HG03457 (cell line): ENCODE results near the gene VTI1B.

Experiments
- ATAC-seq: cut with Tn5 transposase; IDR thresholded peaks from one replicate; pipeline ENCODE4 v1.9.1; 2021; ENCODE audit warnings: moderate number of reproducible peaks; ENCODE audit not compliant: unreplicated experiment

VTI1B gene

GRCh38 chr14:67680121-67680602, 5.7 kb upstream of the VTI1B start:
- peak; percentile 61 for ATAC-seq

DNA sequence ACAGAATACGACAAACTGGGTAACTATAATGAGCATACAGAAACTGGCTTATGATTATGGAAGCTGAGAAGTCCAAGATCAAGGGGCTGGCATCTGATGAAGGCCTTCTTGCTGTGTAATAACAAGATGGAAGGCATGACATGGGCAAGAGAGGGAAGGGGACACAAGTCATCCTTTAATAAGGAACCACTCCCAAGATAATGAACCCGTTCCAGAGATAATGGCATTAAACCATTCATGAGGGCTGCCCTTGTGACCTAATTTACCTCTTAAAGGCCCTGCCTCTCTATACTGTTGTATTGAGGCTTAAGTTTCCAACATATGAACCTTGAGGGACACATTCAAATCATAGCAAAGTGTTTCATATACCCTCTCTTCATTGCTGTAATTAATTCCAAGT, 4.6 kb upstream of the VTI1B start:
- ATAC-seq, result no peak

DNA sequence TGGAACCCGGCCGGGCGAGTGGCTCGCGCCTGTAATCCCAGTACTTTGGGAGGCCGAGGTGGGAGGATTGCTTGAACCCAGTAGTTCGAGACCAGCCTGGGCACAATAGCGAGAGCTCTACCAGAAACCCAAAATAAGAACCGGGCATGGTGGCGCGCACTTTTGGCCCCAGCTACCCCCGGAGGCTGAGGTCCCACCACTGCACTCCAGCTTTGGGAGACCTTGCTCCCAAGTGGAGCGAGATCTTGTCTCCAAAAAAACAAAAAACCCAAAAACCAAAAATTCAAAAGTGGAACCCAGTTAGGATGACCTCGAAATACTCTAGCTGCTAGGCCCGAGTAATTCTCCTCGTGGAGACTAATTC, 769 bp upstream of the VTI1B start:
- no peak for ATAC-seq

GRCh38 chr14:67674139-67674479, 323 bp downstream of the VTI1B start:
- ATAC-seq, result peak; percentile 36

- ATAC-seq, result no peak
These were observed 981 bp downstream of the VTI1B start for GRCh38 chr14:67673451-67673850.

GRCh38 chr14:67668559-67668958, 5.9 kb downstream of the VTI1B start:
- no peak for ATAC-seq

- ATAC-seq, result no peak
These were observed 7.5 kb downstream of the VTI1B start for GRCh38 chr14:67666750-67667449.

GRCh38 chr14:67665868-67666267, 8.6 kb downstream of the VTI1B start:
- ATAC-seq, result no peak

DNA sequence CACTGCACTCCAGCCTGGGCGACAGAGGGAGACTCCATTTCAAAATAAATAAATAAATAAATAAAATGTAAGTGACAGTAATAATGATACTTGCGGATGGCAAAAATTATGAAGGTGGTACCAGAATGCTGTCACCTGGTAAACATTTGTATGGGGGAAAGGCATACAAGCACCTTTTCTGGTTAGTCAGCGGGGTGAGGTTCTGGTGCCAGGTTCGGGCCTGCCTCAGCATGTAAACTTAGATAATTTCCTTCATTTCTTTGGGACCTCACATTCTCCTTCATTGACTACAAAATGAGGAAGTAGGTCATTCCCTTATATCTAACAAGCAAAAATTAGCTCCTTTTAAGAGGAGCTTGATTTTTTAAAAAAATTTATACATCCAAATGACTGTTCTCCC, 10.8 kb downstream of the VTI1B start:
- ATAC-seq, result no peak

GRCh38 chr14:67653651-67654280, 20.7 kb downstream of the VTI1B start:
- ATAC-seq, result no peak

- ATAC-seq, result no peak
These were observed 22.2 kb downstream of the VTI1B start for GRCh38 chr14:67652189-67652588.

- no peak for ATAC-seq
These were observed 23.7 kb downstream of the VTI1B start for GRCh38 chr14:67650694-67651093.

GRCh38 chr14:67650151-67650550, 24.3 kb downstream of the VTI1B start:
- no peak for ATAC-seq

DNA sequence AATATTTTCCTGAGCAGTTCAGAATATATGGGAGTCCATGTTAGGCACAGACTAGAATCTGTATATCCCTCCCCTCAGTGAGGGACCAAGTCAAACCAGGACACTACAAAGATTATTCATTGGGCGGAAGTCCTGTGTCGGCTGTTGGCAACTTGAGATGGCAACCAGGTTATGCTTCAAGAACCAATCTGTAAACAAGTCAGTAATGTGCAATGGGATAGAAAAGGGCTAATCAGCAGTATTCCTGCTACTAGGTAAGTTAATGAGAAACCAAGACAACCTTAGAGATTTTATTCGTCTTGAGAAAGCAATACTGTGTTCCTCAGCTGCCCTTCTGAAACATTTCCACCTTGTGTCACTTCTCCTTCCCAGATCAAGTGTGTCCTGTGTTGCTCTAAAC, 28.3 kb downstream of the VTI1B start:
- no peak for ATAC-seq

GRCh38 chr14:67645414-67645813, 29.0 kb downstream of the VTI1B start:
- no peak for ATAC-seq

DNA sequence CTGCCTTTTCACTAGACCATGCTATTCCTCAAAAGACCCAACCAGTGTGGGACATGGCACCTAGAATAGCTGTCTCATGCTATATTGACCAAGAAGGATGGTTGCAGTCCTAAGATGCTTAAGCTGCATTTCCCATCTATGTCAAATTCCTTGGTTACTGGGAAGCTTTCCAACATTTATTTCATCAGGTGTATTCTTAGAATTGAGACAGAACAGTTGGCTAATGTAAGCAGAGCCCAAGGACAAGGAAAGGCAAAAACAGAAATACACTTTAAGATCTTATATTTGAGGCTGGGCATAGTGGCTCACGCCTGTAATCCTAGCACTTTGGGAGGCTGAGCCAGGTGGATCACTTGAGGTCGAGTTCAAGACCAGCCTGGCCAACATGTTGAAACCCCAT, 30.0 kb downstream of the VTI1B start:
- ATAC-seq, result no peak

DNA sequence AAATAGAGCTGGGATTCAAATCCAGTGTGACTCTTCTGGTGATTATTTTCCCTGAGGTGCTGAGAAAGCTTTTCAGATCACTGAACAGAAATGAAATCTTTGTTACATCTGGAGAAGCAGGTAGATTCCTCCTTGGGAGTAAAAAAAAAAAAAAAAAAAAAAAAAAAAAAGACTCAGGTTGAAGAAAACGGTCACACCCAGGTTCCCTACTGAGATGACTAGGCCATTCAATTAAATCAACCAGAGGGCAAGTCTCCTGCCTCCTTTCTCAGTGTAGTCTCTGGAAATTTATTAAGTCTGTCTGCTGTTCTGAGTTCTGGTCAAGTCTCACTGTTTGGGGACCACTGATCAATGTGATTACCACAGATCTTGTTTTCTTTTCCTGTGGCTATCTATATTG, 30.7 kb downstream of the VTI1B start:
- ATAC-seq, result no peak

- no peak for ATAC-seq
These were observed 32.3 kb downstream of the VTI1B start for GRCh38 chr14:67641902-67642749.

- ATAC-seq, result no peak
These were observed 33.0 kb downstream of the VTI1B start for GRCh38 chr14:67641480-67641879.

DNA sequence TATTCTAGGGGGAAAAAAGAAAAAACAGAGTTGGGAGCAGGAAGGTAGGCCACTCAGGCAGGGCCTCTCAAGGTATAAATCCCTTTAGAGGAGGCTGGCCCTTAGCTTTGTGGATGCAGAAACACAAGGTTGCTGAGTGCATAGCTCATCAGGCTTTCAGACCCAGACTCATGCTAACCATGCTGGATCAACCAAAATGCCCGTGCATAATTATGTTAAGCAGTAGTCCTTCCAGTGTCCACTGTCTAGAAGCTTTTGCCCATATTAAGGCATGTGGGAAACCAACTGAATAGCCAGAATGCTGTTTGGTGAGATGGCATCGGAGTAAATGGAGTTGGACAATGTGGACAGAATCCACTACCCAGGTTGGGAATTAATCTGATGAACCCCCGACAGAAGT, 35.8 kb downstream of the VTI1B start:
- no peak for ATAC-seq

DNA sequence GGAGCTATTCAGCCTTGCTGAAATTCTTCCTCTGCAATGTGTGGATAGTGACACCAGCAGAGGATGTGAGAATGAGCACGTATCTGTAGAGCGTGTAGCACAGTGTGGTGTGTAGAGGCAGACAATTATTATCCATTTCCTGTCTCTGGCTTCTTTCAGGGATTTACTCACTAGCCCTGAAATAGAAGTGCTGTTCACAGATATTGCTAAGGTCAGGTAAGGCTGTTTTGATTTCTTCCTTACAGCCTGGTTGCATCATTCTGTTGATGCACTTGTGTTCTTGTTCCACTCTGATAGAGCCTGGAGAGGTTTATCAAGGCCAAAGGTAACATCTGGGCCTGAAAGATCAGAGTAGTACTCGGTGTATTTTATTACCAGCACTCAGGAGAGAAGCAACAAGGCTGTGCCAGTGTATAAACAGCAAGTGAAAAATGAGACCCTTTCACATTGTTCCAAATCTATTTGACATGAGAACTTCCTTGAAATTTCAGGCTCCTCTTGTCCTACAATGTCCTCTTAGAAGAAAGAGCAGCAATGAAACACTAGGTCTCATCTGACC, 38.0 kb downstream of the VTI1B start:
- no peak for ATAC-seq
